ENCODE data around the gene TRAK1. TPM values are rescaled to one million over a fixed set of nuclear protein-coding genes. Genes with fewer than 3 reads are reported as not detected.
A peak's percentile ranks its signal among the peaks of the same experiment; 100 is the strongest.

The TRAK1 gene
- total RNA-seq, 6 experiments from 2014 or later = 50.6 to 54.3 (median 52.3) TPM

- Mint-ChIP-seq H3K27ac (peak overlapping the region; percentile 89), H3K4me1 (ENCODE audit: low read depth) (peaks cover 78% of the 10 kb centered on the region), H3K36me3 (ENCODE audit: low read depth) (peaks cover 6% of the 10 kb centered on the region; the same call in 1 of the 2 replicates), H3K4me3 (peak overlapping the region; percentile 58; the same call in 1 of the 2 replicates), H3K27me3 (ENCODE audit: insufficient read depth) (no peaks in the 10 kb centered on the region; the same call in 1 of the 2 replicates), H3K9me3 (no peaks in the 10 kb centered on the region)
- peak; percentile 84 for DNase-seq
- TF ChIP-seq CTCF (IDR thresholded peaks at IDR 0.05) = no peak
Observed at GRCh38 chr3:42055291-42055690, 35.9 kb upstream of the TRAK1 start.

- no peak overlapping the region for H3K27ac Mint-ChIP-seq
- peaks cover 6% of the 10 kb centered on the region; the same call in 1 of the 2 replicates for H3K36me3 Mint-ChIP-seq (ENCODE audit: low read depth)
- TF ChIP-seq CTCF (IDR thresholded peaks at IDR 0.05) = no peak
- no peaks in the 10 kb centered on the region; the same call in 1 of the 2 replicates for H3K27me3 Mint-ChIP-seq (ENCODE audit: insufficient read depth)
- no peak overlapping the region for H3K4me3 Mint-ChIP-seq
- no peak for DNase-seq
- H3K9me3 Mint-ChIP-seq = no peaks in the 10 kb centered on the region
- peaks cover 80% of the 10 kb centered on the region for H3K4me1 Mint-ChIP-seq (ENCODE audit: low read depth)
Observed at GRCh38 chr3:42056840-42057239, 34.3 kb upstream of the TRAK1 start.

GRCh38 chr3:42057561-42058211 is 33.5 kb upstream of the TRAK1 start:
- Mint-ChIP-seq H3K4me3 (no peak overlapping the region), H3K4me1 (ENCODE audit: low read depth) (peaks cover 80% of the 10 kb centered on the region), H3K27me3 (ENCODE audit: insufficient read depth) (no peaks in the 10 kb centered on the region; the same call in 1 of the 2 replicates), H3K9me3 (no peaks in the 10 kb centered on the region), H3K36me3 (ENCODE audit: low read depth) (peaks cover 6% of the 10 kb centered on the region; the same call in 1 of the 2 replicates), H3K27ac (peak overlapping the region; percentile 35)
- TF ChIP-seq CTCF (IDR thresholded peaks at IDR 0.05) = no peak
- DNase-seq = no peak

GRCh38 chr3:42061025-42061712 is 30.0 kb upstream of the TRAK1 start:
- H3K9me3 Mint-ChIP-seq = no peaks in the 10 kb centered on the region
- H3K27ac Mint-ChIP-seq = peak overlapping the region; percentile 94
- no peak for TF ChIP-seq CTCF (IDR thresholded peaks at IDR 0.05)
- peaks cover 2% of the 10 kb centered on the region for H3K27me3 Mint-ChIP-seq (ENCODE audit: insufficient read depth)
- no peak for DNase-seq
- H3K4me1 Mint-ChIP-seq (ENCODE audit: low read depth) = peaks cover 74% of the 10 kb centered on the region
- H3K36me3 Mint-ChIP-seq (ENCODE audit: low read depth) = no peaks in the 10 kb centered on the region; the same call in 1 of the 2 replicates
- H3K4me3 Mint-ChIP-seq = peak overlapping the region; percentile 69

- DNase-seq = peak; percentile 90
- Mint-ChIP-seq H3K4me3 (peak overlapping the region; percentile 69), H3K27me3 (ENCODE audit: insufficient read depth) (peaks cover 2% of the 10 kb centered on the region), H3K4me1 (ENCODE audit: low read depth) (peaks cover 76% of the 10 kb centered on the region), H3K9me3 (no peaks in the 10 kb centered on the region), H3K27ac (peak overlapping the region; percentile 94), H3K36me3 (ENCODE audit: low read depth) (no peaks in the 10 kb centered on the region; the same call in 1 of the 2 replicates)
- TF ChIP-seq CTCF (IDR thresholded peaks at IDR 0.05) = no peak
Observed at GRCh38 chr3:42061713-42062380, 29.3 kb upstream of the TRAK1 start.

All from HFFc6 (cell line).